ENCODE measurements around the gene ZNF207. TPM values are rescaled to one million over a fixed set of nuclear protein-coding genes. Genes with fewer than 3 reads are reported as not detected.

The ZNF207 gene
- total and polyA plus RNA-seq, 10 of the 15 experiments (the other 5 are each of a cell fraction or from before 2014, with no cell fraction given): 156 to 348 (median 205) TPM

DNA sequence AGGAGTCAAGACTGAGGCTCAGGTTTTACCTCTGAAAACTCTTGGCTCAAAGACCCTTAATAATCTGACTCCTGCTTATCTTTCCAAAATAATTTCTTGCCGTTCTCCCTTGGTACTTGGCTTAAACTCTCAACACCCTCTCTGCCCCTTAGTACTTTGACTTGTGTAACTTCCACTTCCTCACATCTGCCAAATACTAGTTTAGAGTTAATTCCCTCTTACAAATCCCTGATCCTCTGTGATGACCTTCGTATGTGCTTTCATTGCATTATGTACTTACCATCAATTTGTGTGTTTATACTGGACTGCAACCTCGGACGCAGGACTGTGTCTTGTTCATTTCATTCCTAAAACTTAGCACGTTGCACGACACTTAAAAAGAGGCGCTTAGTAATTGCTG lies 35.2 kb downstream of the ZNF207 start (continued):
- TF ChIP-seq REST (IDR thresholded peaks at IDR 0.05; ENCODE audit: low read depth, low read length): no peak
- TF ChIP-seq ZSCAN29 (IDR thresholded peaks at IDR 0.05): no peak
- TF ChIP-seq SPI1 (IDR thresholded peaks at IDR 0.05; ENCODE audit: borderline replicate concordance, insufficient read depth, low read depth, low read length): no peak
- no peak for TF ChIP-seq CREM (IDR thresholded peaks at IDR 0.05; ENCODE audit: low read depth)
- TF ChIP-seq SKIL (IDR thresholded peaks at IDR 0.05; ENCODE audit: low read depth, poor library complexity, severe bottlenecking): no peak
- TF ChIP-seq, protein P1, sequence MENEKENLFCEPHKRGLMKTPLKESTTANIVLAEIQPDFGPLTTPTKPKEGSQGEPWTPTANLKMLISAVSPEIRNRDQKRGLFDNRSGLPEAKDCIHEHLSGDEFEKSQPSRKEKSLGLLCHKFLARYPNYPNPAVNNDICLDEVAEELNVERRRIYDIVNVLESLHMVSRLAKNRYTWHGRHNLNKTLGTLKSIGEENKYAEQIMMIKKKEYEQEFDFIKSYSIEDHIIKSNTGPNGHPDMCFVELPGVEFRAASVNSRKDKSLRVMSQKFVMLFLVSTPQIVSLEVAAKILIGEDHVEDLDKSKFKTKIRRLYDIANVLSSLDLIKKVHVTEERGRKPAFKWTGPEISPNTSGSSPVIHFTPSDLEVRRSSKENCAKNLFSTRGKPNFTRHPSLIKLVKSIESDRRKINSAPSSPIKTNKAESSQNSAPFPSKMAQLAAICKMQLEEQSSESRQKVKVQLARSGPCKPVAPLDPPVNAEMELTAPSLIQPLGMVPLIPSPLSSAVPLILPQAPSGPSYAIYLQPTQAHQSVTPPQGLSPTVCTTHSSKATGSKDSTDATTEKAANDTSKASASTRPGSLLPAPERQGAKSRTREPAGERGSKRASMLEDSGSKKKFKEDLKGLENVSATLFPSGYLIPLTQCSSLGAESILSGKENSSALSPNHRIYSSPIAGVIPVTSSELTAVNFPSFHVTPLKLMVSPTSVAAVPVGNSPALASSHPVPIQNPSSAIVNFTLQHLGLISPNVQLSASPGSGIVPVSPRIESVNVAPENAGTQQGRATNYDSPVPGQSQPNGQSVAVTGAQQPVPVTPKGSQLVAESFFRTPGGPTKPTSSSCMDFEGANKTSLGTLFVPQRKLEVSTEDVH (IDR thresholded peaks at IDR 0.05; ENCODE audit: low read depth, partially characterized antibody): no peak
- TF ChIP-seq RUNX3 (IDR thresholded peaks at IDR 0.05; ENCODE audit: low read length): no peak
- TF ChIP-seq BHLHE40 (IDR thresholded peaks at IDR 0.05; ENCODE audit: borderline replicate concordance in 1 of 2, low read depth in 2 of 2, low read length in 1 of 2): no peak
- no peak for TF ChIP-seq SRF (IDR thresholded peaks at IDR 0.05; ENCODE audit: low read depth in 2 of 2, low read length in 2 of 2)
- no peak for TF ChIP-seq RAD21 (IDR thresholded peaks at IDR 0.05; ENCODE audit: insufficient read depth, low read depth, low read length)
- no peak for TF ChIP-seq TARDBP (IDR thresholded peaks at IDR 0.05; ENCODE audit: borderline replicate concordance)
- TF ChIP-seq, protein P2, sequence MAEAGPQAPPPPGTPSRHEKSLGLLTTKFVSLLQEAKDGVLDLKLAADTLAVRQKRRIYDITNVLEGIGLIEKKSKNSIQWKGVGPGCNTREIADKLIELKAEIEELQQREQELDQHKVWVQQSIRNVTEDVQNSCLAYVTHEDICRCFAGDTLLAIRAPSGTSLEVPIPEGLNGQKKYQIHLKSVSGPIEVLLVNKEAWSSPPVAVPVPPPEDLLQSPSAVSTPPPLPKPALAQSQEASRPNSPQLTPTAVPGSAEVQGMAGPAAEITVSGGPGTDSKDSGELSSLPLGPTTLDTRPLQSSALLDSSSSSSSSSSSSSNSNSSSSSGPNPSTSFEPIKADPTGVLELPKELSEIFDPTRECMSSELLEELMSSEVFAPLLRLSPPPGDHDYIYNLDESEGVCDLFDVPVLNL (IDR thresholded peaks at IDR 0.05; ENCODE audit: low read depth, low read length): no peak
- no peak for TF ChIP-seq FOXM1 (IDR thresholded peaks at IDR 0.05; ENCODE audit: low read depth, low read length)
- no peak for TF ChIP-seq MXI1 (IDR thresholded peaks at IDR 0.05; ENCODE audit: low read depth, low read length)
